Measurements from ENCODE around the gene RPGRIP1L. TPM values are rescaled to one million over a fixed set of nuclear protein-coding genes. Genes with fewer than 3 reads are reported as not detected.

RPGRIP1L gene
- total RNA-seq, 1 experiment from 2014 or later = 12.7 TPM

DNA sequence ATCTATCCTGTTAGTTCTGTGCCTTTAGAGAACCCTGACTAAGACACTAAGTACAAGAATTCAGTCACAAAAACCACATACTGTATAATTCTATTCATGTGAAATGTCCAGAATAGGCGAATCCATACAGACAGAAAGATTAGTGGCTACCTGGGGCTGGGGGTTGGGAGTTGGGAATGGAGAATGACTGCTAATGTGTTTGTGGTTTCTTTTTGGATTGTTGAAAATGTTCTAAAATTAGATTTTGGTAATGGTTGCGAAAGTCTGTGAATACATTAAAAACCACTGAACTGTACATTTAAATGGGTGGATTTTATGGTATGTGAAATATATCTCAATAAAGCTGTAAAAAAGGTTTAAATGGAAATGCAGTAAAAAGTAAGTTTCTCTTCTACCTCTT is 120.3 kb downstream of the RPGRIP1L start:
- DNase-seq (ENCODE audit: low read depth, low spot score) (no peak), ATAC-seq (no peak)
- H3K36me3 ChIP-seq (ENCODE audit: control insufficient read depth, insufficient read depth, low read length) = no peaks in the 10 kb centered on the region
- ChIA-PET CTCF (no interaction called here), POLR2A (no interaction called here)
- H3K27me3 ChIP-seq (ENCODE audit: control insufficient read depth, insufficient read depth, low read length) = no peaks in the 10 kb centered on the region
- no peaks in the 10 kb centered on the region for H3K9me3 ChIP-seq (ENCODE audit: control insufficient read depth, insufficient read depth, low read depth, low read length)
- no peak overlapping the region for H3K27ac ChIP-seq (ENCODE audit: low read length)
- H3K4me1 ChIP-seq (ENCODE audit: control insufficient read depth, insufficient read depth, low read length) = no peaks in the 10 kb centered on the region
- intact Hi-C loops (cut with micrococcal nuclease; ENCODE audit: unreplicated experiment) (no loop called here), in situ Hi-C loops (cut with HindIII; ENCODE audit: low pct_unique_long_range_greater_than_20kb, low sequenced_read_pairs) (no loop called here)
- H3K4me3 ChIP-seq (ENCODE audit: low read depth in 2 of 2, low read length in 2 of 2) = no peak overlapping the region
- TF ChIP-seq, protein P1, sequence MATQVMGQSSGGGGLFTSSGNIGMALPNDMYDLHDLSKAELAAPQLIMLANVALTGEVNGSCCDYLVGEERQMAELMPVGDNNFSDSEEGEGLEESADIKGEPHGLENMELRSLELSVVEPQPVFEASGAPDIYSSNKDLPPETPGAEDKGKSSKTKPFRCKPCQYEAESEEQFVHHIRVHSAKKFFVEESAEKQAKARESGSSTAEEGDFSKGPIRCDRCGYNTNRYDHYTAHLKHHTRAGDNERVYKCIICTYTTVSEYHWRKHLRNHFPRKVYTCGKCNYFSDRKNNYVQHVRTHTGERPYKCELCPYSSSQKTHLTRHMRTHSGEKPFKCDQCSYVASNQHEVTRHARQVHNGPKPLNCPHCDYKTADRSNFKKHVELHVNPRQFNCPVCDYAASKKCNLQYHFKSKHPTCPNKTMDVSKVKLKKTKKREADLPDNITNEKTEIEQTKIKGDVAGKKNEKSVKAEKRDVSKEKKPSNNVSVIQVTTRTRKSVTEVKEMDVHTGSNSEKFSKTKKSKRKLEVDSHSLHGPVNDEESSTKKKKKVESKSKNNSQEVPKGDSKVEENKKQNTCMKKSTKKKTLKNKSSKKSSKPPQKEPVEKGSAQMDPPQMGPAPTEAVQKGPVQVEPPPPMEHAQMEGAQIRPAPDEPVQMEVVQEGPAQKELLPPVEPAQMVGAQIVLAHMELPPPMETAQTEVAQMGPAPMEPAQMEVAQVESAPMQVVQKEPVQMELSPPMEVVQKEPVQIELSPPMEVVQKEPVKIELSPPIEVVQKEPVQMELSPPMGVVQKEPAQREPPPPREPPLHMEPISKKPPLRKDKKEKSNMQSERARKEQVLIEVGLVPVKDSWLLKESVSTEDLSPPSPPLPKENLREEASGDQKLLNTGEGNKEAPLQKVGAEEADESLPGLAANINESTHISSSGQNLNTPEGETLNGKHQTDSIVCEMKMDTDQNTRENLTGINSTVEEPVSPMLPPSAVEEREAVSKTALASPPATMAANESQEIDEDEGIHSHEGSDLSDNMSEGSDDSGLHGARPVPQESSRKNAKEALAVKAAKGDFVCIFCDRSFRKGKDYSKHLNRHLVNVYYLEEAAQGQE (IDR thresholded peaks at IDR 0.05; ENCODE audit: insufficient read depth in 1 of 2, low read depth in 2 of 2, low read length in 1 of 2) = no peak
- TF ChIP-seq TCF7L2 (IDR thresholded peaks at IDR 0.05; ENCODE audit: low read depth, low read length) (no peak), POLR2AphosphoS5 (IDR thresholded peaks at IDR 0.05; ENCODE audit: low read depth, low read length) (no peak), CTCF (IDR thresholded peaks at IDR 0.05) (no peak), SIN3A (IDR thresholded peaks at IDR 0.05; ENCODE audit: borderline replicate concordance, insufficient read depth, low read depth, low read length) (no peak)
- no TSS peak for BruUV-seq (replicated peaks)

DNA sequence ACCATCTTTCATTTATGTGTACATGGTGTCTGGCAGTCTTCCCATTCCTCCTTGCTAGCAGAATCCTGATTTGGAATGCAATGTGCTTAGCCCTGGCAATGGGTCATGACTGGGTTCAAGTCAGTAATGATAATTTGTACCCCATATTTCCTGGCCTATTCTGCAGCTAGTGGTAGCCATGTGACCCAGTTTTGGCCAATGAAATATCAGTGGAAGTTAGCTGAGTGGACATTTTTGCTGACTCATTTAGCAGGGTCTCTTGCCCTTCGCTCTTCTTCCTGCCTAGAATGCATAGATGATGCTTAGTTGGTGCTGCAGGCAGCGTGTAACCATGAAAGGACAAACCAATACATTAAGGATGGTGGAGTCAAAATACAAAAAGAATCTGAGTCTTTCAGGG is 121.9 kb downstream of the RPGRIP1L start:
- BruUV-seq (replicated peaks) = no TSS peak
- ATAC-seq (no peak), DNase-seq (ENCODE audit: low read depth, low spot score) (no peak)
- ChIA-PET CTCF (no interaction called here), POLR2A (no interaction called here)
- no peaks in the 10 kb centered on the region for H3K36me3 ChIP-seq (ENCODE audit: control insufficient read depth, insufficient read depth, low read length)
- TF ChIP-seq TCF7L2 (IDR thresholded peaks at IDR 0.05; ENCODE audit: low read depth, low read length) (no peak), SIN3A (IDR thresholded peaks at IDR 0.05; ENCODE audit: borderline replicate concordance, insufficient read depth, low read depth, low read length) (no peak), POLR2AphosphoS5 (IDR thresholded peaks at IDR 0.05; ENCODE audit: low read depth, low read length) (no peak), CTCF (IDR thresholded peaks at IDR 0.05) (no peak)
- TF ChIP-seq, protein P1 (IDR thresholded peaks at IDR 0.05; ENCODE audit: insufficient read depth in 1 of 2, low read depth in 2 of 2, low read length in 1 of 2) = no peak
- no peak overlapping the region for H3K4me3 ChIP-seq (ENCODE audit: low read depth in 2 of 2, low read length in 2 of 2)
- H3K27me3 ChIP-seq (ENCODE audit: control insufficient read depth, insufficient read depth, low read length) = no peaks in the 10 kb centered on the region
- no peaks in the 10 kb centered on the region for H3K9me3 ChIP-seq (ENCODE audit: control insufficient read depth, insufficient read depth, low read depth, low read length)
- in situ Hi-C loops (cut with HindIII; ENCODE audit: low pct_unique_long_range_greater_than_20kb, low sequenced_read_pairs) (no loop called here), intact Hi-C loops (cut with micrococcal nuclease; ENCODE audit: unreplicated experiment) (no loop called here)
- no peaks in the 10 kb centered on the region for H3K4me1 ChIP-seq (ENCODE audit: control insufficient read depth, insufficient read depth, low read length)
- no peak overlapping the region for H3K27ac ChIP-seq (ENCODE audit: low read length)
